HG02840 (cell line): Measurements from ENCODE around the gene TP53I3.
"Not testable (repeated sequence)": the region's sequence is repeated elsewhere in the genome, so short reads cannot be mapped to it uniquely, and the experiment has no call there.

Source experiments
- ATAC-seq: cut with Tn5 transposase; IDR thresholded peaks from one replicate; pipeline ENCODE4 v1.9.1; 2021; ENCODE audit warnings: mild to moderate bottlenecking, moderate library complexity, moderate number of reproducible peaks; ENCODE audit not compliant: unreplicated experiment, low FRiP score

The TP53I3 gene

GRCh38 chr2:24058564-24059271 lies 25.9 kb downstream of the TP53I3 start:
- no peak for ATAC-seq

- ATAC-seq, result no peak
Measured at GRCh38 chr2:24055750-24056149, 28.9 kb downstream of the TP53I3 start.

DNA sequence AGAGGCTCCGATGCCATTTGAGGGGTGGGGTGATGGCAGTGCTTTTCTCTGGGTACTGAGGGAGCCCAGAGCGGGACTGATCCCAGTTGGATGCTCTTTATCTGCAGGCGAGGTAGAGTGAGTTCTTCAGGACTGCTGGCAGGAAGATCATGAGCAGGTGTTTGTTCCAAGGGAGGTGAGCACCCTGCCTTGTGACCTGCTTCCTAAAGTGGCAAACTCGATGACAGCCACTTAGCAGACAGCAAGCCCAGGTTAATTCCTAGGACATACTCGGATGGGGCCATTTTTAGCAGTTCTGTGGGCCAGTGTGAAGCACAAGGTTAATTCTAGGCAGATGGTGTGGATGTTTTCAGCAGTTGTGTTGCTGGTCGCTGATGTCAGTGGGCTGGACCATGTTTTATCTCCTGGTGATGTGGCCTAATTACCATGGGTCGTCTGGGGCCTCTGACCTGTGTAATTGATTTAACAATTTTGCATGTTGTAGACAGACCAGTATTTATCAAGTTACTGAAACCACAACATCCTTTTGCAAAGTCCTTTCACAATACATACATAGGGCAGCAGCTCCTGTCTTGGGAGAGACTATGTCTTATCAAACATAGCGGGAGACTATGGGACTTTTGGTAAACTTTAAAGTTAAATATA lies 30.1 kb downstream of the TP53I3 start:
- ATAC-seq, result no peak

GRCh38 chr2:24052951-24053350 lies 31.7 kb downstream of the TP53I3 start:
- ATAC-seq, result no peak

DNA sequence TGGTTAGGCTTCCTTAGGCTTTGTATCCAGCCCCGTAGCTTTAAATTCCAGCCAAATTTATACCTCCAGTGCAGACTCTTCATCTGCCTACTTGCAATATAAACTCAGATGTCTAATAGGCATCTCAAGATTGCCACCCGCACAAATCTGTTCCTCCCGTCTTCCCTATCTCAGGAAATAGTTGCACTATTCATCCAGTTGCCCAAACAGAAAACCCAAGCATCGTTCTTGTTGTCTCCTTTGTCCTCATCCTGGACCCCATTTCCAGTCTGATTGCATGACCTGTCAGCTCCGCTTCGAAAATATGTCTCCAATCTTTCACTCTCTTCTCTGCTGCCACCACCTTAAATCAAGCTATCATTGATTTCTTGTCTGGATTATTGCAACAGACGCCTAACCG lies 32.8 kb downstream of the TP53I3 start:
- ATAC-seq, result no peak

- no peak for ATAC-seq
Measured at GRCh38 chr2:24050041-24050979, 34.3 kb downstream of the TP53I3 start.

- ATAC-seq, result no peak
Measured at GRCh38 chr2:24049485-24050021, 35.1 kb downstream of the TP53I3 start, which contains the start of gene FKBP1B. Gene FKBP1B, plus strand, starts transcription at chr2:24049741. Its CDS starts 109 bp downstream, at chr2:24049850.

DNA sequence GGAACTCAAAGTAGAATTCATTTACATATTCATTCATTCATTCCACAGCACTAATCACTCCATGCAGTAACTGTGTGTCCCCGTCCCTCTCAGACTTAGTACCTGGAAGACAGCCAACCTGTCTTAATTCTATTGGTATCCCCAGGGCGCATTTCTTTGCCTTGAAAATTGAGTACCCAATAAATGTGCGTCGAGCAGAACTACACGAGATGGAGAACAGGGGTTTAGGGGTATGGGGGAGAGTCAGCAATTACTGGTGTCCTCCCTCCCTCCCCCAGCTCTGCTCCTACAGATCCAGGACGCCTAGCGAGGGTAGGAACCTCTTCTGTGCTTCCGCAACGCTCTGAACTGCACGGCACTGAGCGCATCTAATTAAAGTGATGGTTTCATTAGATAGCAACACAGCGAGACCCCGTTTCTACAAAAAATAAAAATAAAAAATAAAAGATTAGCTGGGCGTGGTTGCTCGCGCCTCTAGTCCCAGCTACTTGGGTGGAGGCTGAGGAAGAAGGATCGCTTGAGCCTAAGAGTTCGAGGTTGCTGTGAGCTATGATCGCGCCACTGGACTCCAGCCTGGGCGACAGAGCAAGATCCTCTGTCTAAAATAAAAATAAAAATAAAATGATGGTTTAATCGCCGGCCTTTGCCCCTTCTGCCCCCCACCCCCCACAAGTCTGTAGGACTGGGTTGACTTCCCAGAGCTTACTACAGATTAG lies 35.7 kb downstream of the TP53I3 start:
- ATAC-seq, result no peak

DNA sequence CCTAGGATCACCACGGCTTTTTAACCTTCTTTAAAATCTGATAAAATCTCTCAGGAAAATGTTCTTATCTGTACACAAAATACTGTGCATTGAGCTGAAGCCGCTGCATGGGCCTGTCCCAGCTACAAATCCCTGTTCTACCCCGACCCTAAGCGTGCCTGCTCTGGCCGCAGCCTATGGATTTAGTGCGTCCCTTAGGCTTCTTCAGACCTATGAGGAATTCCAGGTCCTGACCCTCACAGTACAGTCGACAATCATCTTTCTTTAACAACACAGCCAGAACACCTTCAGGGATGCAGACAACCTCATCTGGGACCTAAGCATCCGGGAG lies 37.0 kb downstream of the TP53I3 start:
- ATAC-seq, result no peak

- ATAC-seq, result peak; percentile 99
Measured at GRCh38 chr2:24046930-24047702, 37.5 kb downstream of the TP53I3 start, which contains the start of gene WDCP. Gene WDCP, minus strand, starts transcription at chr2:24047391. Its CDS starts 7,897 bp downstream, at chr2:24039494.

DNA sequence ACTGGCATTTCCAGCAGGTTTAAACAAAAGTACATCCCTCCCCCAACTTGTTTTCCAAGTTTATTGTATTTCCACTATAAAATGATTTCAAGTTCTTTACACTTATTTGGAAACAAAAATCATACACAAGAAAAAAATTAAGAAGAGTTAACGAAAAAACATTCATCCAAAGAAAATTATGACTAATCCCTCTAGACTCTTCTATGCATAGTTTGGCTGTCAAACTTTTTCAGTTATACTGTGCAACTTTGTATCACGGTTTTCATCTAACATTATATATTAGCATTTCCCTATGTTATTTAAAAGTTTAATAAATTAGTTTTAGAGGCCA lies 38.1 kb downstream of the TP53I3 start:
- no peak for ATAC-seq

DNA sequence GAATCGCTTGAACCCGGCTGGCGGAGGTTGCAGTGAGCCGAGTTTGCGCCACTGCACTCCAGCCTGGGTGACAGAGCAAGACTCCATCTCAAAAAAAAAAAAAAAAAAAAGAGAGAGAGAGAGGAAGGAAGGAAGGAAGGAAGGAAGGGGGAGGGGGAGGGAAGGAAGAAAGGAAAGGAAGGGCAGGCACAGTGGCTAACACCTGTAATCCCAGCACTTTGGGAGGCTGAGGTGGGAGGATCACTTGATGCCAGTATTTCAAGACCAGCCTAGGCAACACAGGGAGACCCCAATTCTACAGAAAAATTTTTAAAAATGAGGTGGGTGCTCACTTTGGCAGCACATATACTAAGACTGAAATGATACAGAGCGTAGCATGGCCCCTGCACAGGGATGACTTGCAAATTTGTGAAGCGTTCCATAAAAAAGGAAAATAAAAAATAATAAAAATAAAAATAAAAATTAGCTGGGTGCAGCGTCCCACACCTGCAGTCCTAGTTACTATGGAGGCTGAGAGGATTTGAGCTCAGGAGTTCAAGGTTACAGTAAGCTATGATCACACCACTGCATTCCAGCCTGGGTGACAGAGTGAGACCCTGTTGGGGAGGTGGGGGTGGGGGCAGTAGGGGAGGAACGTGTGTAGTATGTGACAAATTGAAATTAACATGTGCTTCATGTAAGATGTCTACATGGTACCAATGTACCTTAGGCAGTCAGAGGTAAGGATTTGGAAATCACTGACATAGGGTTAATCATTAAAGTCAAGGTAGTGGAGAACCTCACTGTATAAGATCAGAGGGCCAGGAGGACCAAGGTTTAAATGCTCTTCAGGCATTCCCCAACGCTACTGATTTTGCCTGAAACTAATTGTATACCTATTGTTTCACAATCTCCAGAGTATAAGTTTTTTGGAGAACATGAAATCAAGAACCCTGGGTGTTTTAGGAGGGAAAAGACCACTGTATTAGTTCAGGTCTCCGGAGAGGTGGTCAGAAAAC lies 38.8 kb downstream of the TP53I3 start:
- no peak for ATAC-seq

- not testable (repeated sequence) for ATAC-seq
Measured at GRCh38 chr2:24043133-24043532, 41.5 kb downstream of the TP53I3 start.

- no peak for ATAC-seq
Measured at GRCh38 chr2:24040511-24040910, 44.1 kb downstream of the TP53I3 start.

DNA sequence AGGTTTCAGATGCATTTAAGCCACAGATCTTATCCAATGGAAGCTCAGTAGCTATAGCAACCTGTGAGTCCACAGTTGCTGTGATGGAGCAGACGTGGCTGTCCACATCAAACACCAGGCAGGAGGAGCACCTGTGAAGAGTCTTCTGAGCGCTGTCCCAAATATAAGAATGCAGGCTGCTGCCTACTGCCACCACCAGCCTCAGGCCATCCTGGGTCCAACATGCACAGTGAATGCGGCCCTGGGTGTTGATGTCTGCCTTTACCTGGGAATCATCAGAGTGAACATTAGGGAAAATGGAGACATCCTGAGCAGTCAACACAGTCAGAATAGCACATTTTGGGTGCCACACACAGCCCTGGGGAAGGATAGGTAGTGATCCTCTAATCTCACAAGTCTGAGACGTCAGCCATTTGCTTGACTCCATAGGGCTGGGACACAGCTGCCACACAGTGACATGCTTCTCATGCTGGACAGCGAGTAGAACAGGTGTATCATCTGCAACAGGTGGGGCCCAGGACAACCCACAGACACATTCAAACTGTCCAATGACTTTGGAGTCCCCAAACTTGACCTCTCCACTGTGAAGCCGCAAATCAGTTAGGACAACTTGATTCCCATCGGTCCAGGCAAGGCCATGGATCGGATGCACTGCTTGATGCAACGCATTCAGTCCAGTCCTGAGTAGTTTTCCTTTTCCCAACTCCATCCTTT lies 45.7 kb downstream of the TP53I3 start:
- no peak for ATAC-seq
